Measurements from ENCODE around the gene GMDS.

GMDS gene

GRCh38 chr6:2245103-2245876 lies at the start of gene GMDS:
Gene GMDS (minus strand): TSS chr6:2245605.
- peak; percentile 63 for DNase-seq

GRCh38 chr6:2285510-2285909 lies 40.1 kb upstream of the GMDS start:
- DNase-seq: no peak

GRCh38 chr6:2275892-2276242 lies 30.5 kb upstream of the GMDS start:
- DNase-seq: no peak

GRCh38 chr6:2274981-2275891 lies 29.8 kb upstream of the GMDS start:
- no peak for DNase-seq

- no peak for DNase-seq
Observed at GRCh38 chr6:2272696-2273095, 27.3 kb upstream of the GMDS start.

- no peak for DNase-seq
Observed at GRCh38 chr6:2270054-2270453, 24.6 kb upstream of the GMDS start.

- DNase-seq: no peak
Observed at GRCh38 chr6:2266841-2267240, 21.4 kb upstream of the GMDS start.

GRCh38 chr6:2266031-2266795 lies 20.8 kb upstream of the GMDS start:
- no peak for DNase-seq

- DNase-seq: no peak
Observed at GRCh38 chr6:2264932-2265331, 19.5 kb upstream of the GMDS start.

GRCh38 chr6:2263896-2264295 lies 18.5 kb upstream of the GMDS start:
- DNase-seq: no peak

- no peak for DNase-seq
Observed at GRCh38 chr6:2259574-2259973, 14.2 kb upstream of the GMDS start.

- DNase-seq: no peak
Observed at GRCh38 chr6:2259002-2259494, 13.6 kb upstream of the GMDS start.

- no peak for DNase-seq
Observed at GRCh38 chr6:2258112-2258511, 12.7 kb upstream of the GMDS start.

GRCh38 chr6:2257363-2257762 lies 12.0 kb upstream of the GMDS start:
- no peak for DNase-seq

GRCh38 chr6:2254747-2255146 lies 9.3 kb upstream of the GMDS start:
- DNase-seq: no peak

GRCh38 chr6:2249126-2249525 lies 3.7 kb upstream of the GMDS start:
- DNase-seq: no peak

GRCh38 chr6:2247664-2248063 lies 2.3 kb upstream of the GMDS start:
- DNase-seq: no peak

GRCh38 chr6:2245877-2246863 lies 765 bp upstream of the GMDS start:
- DNase-seq: peak; percentile 30

GRCh38 chr6:2244261-2245102 lies 923 bp downstream of the GMDS start:
- no peak for DNase-seq

- DNase-seq: no peak
Observed at GRCh38 chr6:2242311-2242710, 3.1 kb downstream of the GMDS start.

GRCh38 chr6:2240961-2241360 lies 4.4 kb downstream of the GMDS start:
- no peak for DNase-seq
